Measurements from ENCODE around the gene ACADVL.

ACADVL gene

DNA sequence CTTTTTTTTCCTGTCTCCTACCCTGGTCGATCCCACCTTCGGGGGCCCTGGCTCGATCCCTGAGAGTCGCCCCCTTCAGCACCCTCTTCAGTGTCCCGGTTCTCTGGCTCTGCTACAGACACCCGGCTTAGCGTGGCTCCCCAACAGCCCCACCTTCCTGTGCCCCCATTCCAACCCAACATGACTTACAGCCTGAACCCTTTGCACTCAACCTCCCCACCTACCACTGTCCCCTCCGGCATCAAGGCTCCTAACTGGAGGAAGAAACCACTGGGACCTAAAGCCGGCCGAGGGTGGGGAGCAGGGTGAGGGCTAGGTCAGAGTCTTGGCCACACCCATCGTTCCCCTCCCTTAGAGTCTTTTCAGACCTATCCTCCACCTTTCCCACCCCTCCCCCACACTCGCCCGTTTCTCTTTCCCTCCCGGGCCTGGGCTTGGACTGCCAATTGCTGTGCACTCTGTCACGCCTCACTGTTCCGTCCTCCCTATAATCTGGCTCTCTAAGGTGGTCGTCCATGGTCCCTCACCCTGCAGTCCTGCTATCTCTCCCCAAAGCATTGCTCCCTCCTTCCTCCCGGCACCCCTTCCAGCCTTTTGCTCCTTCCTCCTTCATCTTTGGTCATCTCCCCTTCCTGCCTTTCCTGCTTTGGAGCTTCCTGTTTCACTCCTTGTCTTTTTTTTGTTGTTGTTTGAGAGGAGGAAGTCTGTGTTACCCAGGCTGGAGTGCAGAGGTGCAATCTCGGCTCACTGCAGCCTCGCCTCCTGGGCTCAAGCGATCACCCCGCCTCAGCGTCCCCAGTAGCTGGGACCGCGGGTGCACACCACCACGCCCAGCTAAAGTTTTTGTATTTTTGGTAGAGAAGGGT, 43.4 kb downstream of the ACADVL start:
- H3K27me3 ChIP-seq (ENCODE audit: insufficient read depth, low read depth), result no peaks in the 10 kb centered on the region; the same call in 1 of the 2 replicates
- no peak overlapping the region for H3K4me2 ChIP-seq
- no peak overlapping the region for H3K27ac ChIP-seq

DNA sequence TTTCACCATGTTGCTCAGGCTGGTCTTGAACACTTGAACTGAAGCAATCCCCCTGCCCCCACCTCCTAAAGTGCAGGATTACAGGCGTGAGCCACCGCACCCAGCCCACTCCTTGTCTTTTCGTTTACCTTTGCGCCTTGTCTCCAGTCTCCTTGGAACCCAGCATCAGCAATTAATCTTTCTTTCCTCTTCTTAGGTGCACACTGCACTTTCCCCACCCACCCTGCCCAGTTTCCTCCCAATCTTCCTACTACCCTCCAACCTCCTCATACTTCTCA, 44.0 kb downstream of the ACADVL start:
- no peak overlapping the region for H2AFZ ChIP-seq (ENCODE audit: low read depth)
- TF ChIP-seq, protein P1, sequence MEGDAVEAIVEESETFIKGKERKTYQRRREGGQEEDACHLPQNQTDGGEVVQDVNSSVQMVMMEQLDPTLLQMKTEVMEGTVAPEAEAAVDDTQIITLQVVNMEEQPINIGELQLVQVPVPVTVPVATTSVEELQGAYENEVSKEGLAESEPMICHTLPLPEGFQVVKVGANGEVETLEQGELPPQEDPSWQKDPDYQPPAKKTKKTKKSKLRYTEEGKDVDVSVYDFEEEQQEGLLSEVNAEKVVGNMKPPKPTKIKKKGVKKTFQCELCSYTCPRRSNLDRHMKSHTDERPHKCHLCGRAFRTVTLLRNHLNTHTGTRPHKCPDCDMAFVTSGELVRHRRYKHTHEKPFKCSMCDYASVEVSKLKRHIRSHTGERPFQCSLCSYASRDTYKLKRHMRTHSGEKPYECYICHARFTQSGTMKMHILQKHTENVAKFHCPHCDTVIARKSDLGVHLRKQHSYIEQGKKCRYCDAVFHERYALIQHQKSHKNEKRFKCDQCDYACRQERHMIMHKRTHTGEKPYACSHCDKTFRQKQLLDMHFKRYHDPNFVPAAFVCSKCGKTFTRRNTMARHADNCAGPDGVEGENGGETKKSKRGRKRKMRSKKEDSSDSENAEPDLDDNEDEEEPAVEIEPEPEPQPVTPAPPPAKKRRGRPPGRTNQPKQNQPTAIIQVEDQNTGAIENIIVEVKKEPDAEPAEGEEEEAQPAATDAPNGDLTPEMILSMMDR (conservative IDR thresholded peaks at IDR 0.05; ENCODE audit: low read depth, low read length), result no peak
- no peak overlapping the region for H3K4me3 ChIP-seq (IDR thresholded peaks at IDR 0.05; ENCODE audit: insufficient read depth, low read depth, low read length)
- H3K27me3 ChIP-seq (ENCODE audit: insufficient read depth, low read depth), result no peaks in the 10 kb centered on the region; the same call in 1 of the 2 replicates
- no peaks in the 10 kb centered on the region for H3K4me1 ChIP-seq (ENCODE audit: low read depth, poor library complexity, severe bottlenecking)
- no peak overlapping the region for H3K9ac ChIP-seq
- no peaks in the 10 kb centered on the region for H3K79me2 ChIP-seq (ENCODE audit: insufficient read depth, low read depth)
- H4K20me1 ChIP-seq (ENCODE audit: insufficient read depth), result no peaks in the 10 kb centered on the region
- no peak overlapping the region for H3K27ac ChIP-seq
- no peak overlapping the region for H3K4me2 ChIP-seq
- H3K36me3 ChIP-seq (ENCODE audit: insufficient read depth), result no peaks in the 10 kb centered on the region

More for the DNA sequence above, 43.4 kb downstream of the ACADVL start:
- TF ChIP-seq, protein P1 (conservative IDR thresholded peaks at IDR 0.05; ENCODE audit: low read depth, low read length), result no peak
- no peak overlapping the region for H3K4me3 ChIP-seq (IDR thresholded peaks at IDR 0.05; ENCODE audit: insufficient read depth, low read depth, low read length)
- no peaks in the 10 kb centered on the region for H4K20me1 ChIP-seq (ENCODE audit: insufficient read depth)
- no peaks in the 10 kb centered on the region for H3K36me3 ChIP-seq (ENCODE audit: insufficient read depth)
- no peaks in the 10 kb centered on the region for H3K79me2 ChIP-seq (ENCODE audit: insufficient read depth, low read depth)
- H3K9ac ChIP-seq, result no peak overlapping the region
- no peak overlapping the region for H2AFZ ChIP-seq (ENCODE audit: low read depth)
- no peaks in the 10 kb centered on the region for H3K4me1 ChIP-seq (ENCODE audit: low read depth, poor library complexity, severe bottlenecking)

DNA sequence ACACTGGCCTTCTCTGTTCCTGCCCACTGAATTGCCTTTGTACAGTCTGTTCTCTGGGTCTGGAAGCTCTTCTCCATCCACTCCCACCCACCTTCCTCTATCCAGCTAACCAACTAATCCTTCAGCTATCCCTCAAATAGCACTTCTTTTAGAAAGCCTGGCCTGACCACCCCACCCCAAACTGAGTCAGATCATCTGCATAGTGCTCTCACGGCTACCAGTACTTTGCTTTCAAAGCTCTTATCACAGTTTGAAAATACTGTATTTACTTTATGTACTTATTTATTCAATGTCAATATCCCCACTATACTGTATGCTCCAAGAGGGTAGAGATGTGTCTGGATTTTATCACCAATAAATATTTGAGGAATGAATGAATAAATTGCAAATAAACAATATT, 47.0 kb downstream of the ACADVL start:
- Histone ChIP-seq H3K27me3 (ENCODE audit: insufficient read depth, low read depth) (no peaks in the 10 kb centered on the region; the same call in 1 of the 2 replicates), H3K4me1 (ENCODE audit: low read depth, poor library complexity, severe bottlenecking) (no peaks in the 10 kb centered on the region), H3K4me3 (IDR thresholded peaks at IDR 0.05; ENCODE audit: insufficient read depth, low read depth, low read length) (no peak overlapping the region), H3K27ac (no peak overlapping the region), H2AFZ (ENCODE audit: low read depth) (no peak overlapping the region), H3K36me3 (ENCODE audit: insufficient read depth) (no peaks in the 10 kb centered on the region), H3K4me2 (no peak overlapping the region), H4K20me1 (ENCODE audit: insufficient read depth) (no peaks in the 10 kb centered on the region), H3K79me2 (ENCODE audit: insufficient read depth, low read depth) (no peaks in the 10 kb centered on the region), H3K9ac (no peak overlapping the region)
- TF ChIP-seq, protein P1 (conservative IDR thresholded peaks at IDR 0.05; ENCODE audit: low read depth, low read length), result no peak
